H1 (cell line): ENCODE results near the gene IL1RAPL1. TPM values are rescaled to one million over a fixed set of nuclear protein-coding genes. Genes with fewer than 3 reads are reported as not detected.

Experiments
- BCL11A ChIP-seq, 2 experiments: IDR thresholded peaks; one replicate each; pipeline ENCODE4 v1.6.1; 2011; ENCODE audit warnings: low read depth in 2 of 2, low read length in 2 of 2, mild to moderate bottlenecking in 2 of 2
- KDM1A ChIP-seq: fragments of 200-600, 300-600 bp; sonication (generic); IDR thresholded peaks from 2 replicates; pipeline ENCODE4 v1.7.1; 2016; ENCODE audit warnings: mild to moderate bottlenecking, low read length, borderline replicate concordance
- polyA plus RNA-seq, 7 experiments: library from polyadenylated mRNA; depleted of rRNA in 3 of 7; stranded (reverse) in 5 of 7; unstranded in 2 of 7; fragments of >200 nt in 5 of 7; fragments of 200-250 nt in 2 of 7; gene quantifications; 1 replicate in 5 of 7; 2 replicates in 1 of 7; 4 replicates in 1 of 7; pipeline versions ENCODE4 v1.2.1 to v1.2.3, GENCODE V29; 2011 to 2013; ENCODE audit warnings: missing spikeins in 2 of 7, mixed read lengths in 2 of 7
- total RNA-seq: library from RNA; stranded (reverse); fragmentation: NEBNext Ultra II Directional; extraction: Animal tissue kit (Norgen Biotek cat#: 25700); gene quantifications from 2 replicates; pipeline ENCODE4 v1.2.1, GENCODE V29; 2021
- TF ChIP-seq, protein P1 (sequence below): IDR thresholded peaks from 2 replicates; pipeline ENCODE4 v1.6.1; 2012; ENCODE audit warnings: low read length, inconsistent platforms

Gene IL1RAPL1
- total and polyA plus RNA-seq, 2 of the 8 experiments (the other 6 are each of a cell fraction or from before 2014, with no cell fraction given): 0.11 to 0.35 TPM

DNA sequence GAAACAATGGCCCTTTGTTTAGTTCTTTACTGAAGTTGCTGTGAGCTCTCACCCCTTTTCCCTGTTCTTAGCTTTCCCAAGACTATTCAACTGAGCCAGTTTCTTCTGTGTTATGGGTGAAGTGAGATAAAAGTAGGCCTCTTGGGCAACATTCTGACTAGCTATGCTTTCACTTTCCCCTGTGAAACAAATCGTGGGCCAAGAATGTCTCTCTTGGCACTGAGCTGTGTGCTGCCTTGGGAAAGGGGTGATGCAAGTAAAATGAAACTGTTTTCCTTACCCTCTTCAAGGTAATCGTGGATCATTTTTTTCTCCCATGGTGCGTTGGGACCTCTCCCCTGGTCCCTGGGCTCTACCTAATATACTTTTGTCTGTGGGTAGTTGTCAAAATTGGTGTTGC lies 974.2 kb downstream of the IL1RAPL1 start (continued):
- TF ChIP-seq, protein P1, sequence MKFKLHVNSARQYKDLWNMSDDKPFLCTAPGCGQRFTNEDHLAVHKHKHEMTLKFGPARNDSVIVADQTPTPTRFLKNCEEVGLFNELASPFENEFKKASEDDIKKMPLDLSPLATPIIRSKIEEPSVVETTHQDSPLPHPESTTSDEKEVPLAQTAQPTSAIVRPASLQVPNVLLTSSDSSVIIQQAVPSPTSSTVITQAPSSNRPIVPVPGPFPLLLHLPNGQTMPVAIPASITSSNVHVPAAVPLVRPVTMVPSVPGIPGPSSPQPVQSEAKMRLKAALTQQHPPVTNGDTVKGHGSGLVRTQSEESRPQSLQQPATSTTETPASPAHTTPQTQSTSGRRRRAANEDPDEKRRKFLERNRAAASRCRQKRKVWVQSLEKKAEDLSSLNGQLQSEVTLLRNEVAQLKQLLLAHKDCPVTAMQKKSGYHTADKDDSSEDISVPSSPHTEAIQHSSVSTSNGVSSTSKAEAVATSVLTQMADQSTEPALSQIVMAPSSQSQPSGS: no peak
- no peak for TF ChIP-seq KDM1A
- TF ChIP-seq BCL11A (IDR thresholded peaks at IDR 0.05; ENCODE audit: low read depth in 2 of 2, low read length in 2 of 2): no peak
- TF ChIP-seq, all 59 proteins: peak for 0
